Activated CD4-positive, alpha-beta T cell treated with anti-CD3 and anti-CD28 coated beads, Interleukin-2, amount 50 U/mL, for 24 hours (primary cell): ENCODE data around the gene PRIMA1.
"Not testable (repeated sequence)": the region's sequence is repeated elsewhere in the genome, so short reads cannot be mapped to it uniquely, and the experiment has no call there.

Experiments
- DNase-seq, 2 donors: peaks; one replicate each; pipeline ENCODE4 v3.0.0-alpha.2; 2020; ENCODE audit warnings: low read depth in 1 of 2, low spot score in 1 of 2

The PRIMA1 gene

GRCh38 chr14:93788293-93788542 lies at the start of gene PRIMA1:
Gene PRIMA1, minus strand, starts transcription at chr14:93788485. Its CDS starts 767 bp downstream, at chr14:93787718.
- no peak for DNase-seq

- no peak for DNase-seq
These were observed 46.5 kb upstream of the PRIMA1 start for GRCh38 chr14:93834699-93835371.

- DNase-seq: no peak
These were observed 44.4 kb upstream of the PRIMA1 start for GRCh38 chr14:93832665-93833064.

- DNase-seq: no peak
These were observed 43.8 kb upstream of the PRIMA1 start for GRCh38 chr14:93832081-93832480.

GRCh38 chr14:93830753-93831461 lies 42.6 kb upstream of the PRIMA1 start:
- DNase-seq: no peak

- no peak for DNase-seq
These were observed 41.7 kb upstream of the PRIMA1 start for GRCh38 chr14:93829839-93830481.

GRCh38 chr14:93825235-93825553 lies 36.9 kb upstream of the PRIMA1 start:
- no peak for DNase-seq

GRCh38 chr14:93824518-93825234 lies 36.4 kb upstream of the PRIMA1 start:
- DNase-seq: no peak

- no peak for DNase-seq
These were observed 35.8 kb upstream of the PRIMA1 start for GRCh38 chr14:93824076-93824475.

GRCh38 chr14:93821051-93821450 lies 32.8 kb upstream of the PRIMA1 start:
- DNase-seq: no peak

GRCh38 chr14:93818857-93819256 lies 30.6 kb upstream of the PRIMA1 start:
- no peak for DNase-seq

- DNase-seq: no peak
These were observed 23.4 kb upstream of the PRIMA1 start for GRCh38 chr14:93811676-93812075.

GRCh38 chr14:93811020-93811419 lies 22.7 kb upstream of the PRIMA1 start:
- no peak for DNase-seq

- not testable (repeated sequence) for DNase-seq
These were observed 21.5 kb upstream of the PRIMA1 start for GRCh38 chr14:93809491-93810420.

- no peak for DNase-seq
These were observed 16.4 kb upstream of the PRIMA1 start for GRCh38 chr14:93804654-93805053.

- no peak for DNase-seq
These were observed 15.4 kb upstream of the PRIMA1 start for GRCh38 chr14:93803408-93804318.

- DNase-seq: no peak
These were observed 12.0 kb upstream of the PRIMA1 start for GRCh38 chr14:93799989-93800921.

- no peak for DNase-seq
These were observed 11.3 kb upstream of the PRIMA1 start for GRCh38 chr14:93799617-93799988.

GRCh38 chr14:93797536-93797935 lies 9.3 kb upstream of the PRIMA1 start:
- DNase-seq: no peak
